AG09309 (cell line): ENCODE data around the gene FBLN1.
"Not testable (repeated sequence)": the region's sequence is repeated elsewhere in the genome, so short reads cannot be mapped to it uniquely, and the experiment has no call there.

ENCODE experiments used
- DNase-seq: peaks from one replicate; pipeline ENCODE4 v3.0.0-alpha.2; 2010; ENCODE audit warnings: low read depth
- H3K4me3 ChIP-seq: 2 replicates; pipeline ENCODE4 v1.5.1; 2011; ENCODE audit warnings: mild to moderate bottlenecking, low read depth, low read length, moderate library complexity; ENCODE audit not compliant: control insufficient read depth
- TF ChIP-seq, protein P1 (sequence below): IDR thresholded peaks from 2 replicates; pipeline ENCODE4 v1.5.1; 2011; ENCODE audit warnings: mild to moderate bottlenecking, low read depth, low read length, inconsistent platforms; ENCODE audit not compliant: insufficient read depth, control insufficient read depth; ENCODE audit errors: missing control alignments

Gene FBLN1

DNA sequence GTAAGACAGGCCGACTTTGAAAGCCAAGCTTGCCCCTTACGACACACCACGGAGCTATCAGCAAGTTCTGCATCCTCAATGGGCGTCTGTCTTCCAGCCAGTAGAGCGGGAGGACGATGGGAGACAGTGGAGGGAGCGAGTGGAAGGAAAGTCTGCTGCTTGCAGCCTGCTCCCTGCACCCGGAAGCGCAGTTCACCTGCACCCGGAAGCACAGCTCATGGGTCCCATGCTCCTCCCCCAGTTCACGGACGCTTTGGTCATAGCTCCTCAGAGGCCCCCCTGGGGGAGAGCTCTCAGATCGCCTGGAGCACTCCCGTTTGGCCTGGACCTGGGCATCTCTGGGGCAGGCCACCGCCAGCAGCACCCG is 51.3 kb downstream of the FBLN1 start:
- H3K4me3 ChIP-seq = no peak overlapping the region
- no peak for DNase-seq
- TF ChIP-seq, protein P1, sequence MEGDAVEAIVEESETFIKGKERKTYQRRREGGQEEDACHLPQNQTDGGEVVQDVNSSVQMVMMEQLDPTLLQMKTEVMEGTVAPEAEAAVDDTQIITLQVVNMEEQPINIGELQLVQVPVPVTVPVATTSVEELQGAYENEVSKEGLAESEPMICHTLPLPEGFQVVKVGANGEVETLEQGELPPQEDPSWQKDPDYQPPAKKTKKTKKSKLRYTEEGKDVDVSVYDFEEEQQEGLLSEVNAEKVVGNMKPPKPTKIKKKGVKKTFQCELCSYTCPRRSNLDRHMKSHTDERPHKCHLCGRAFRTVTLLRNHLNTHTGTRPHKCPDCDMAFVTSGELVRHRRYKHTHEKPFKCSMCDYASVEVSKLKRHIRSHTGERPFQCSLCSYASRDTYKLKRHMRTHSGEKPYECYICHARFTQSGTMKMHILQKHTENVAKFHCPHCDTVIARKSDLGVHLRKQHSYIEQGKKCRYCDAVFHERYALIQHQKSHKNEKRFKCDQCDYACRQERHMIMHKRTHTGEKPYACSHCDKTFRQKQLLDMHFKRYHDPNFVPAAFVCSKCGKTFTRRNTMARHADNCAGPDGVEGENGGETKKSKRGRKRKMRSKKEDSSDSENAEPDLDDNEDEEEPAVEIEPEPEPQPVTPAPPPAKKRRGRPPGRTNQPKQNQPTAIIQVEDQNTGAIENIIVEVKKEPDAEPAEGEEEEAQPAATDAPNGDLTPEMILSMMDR = no peak

GRCh38 chr22:45554861-45555260 is 52.2 kb downstream of the FBLN1 start:
- TF ChIP-seq, protein P1 = no peak
- H3K4me3 ChIP-seq = no peak overlapping the region
- DNase-seq = no peak

DNA sequence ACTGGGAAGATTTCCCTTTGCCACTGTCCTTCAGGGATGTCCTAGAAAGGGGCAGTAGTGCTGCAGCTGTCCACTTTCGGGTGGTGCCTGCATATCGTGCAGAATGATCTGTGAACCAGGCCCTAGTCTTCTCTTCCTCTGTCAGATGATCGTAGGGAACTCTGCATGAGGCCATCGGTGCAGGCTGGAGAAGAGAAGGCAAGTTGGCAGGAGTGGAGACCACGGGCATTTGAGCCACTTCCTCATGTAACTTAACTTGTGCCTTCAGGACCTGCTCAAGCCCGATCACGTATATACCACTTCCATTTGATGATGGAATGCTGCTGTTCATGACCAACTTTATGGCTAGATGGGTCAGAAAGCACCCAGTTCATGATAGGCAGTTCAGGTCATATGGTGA is 55.2 kb downstream of the FBLN1 start:
- H3K4me3 ChIP-seq, DNase-seq: not testable (repeated sequence)

- DNase-seq, H3K4me3 ChIP-seq: not testable (repeated sequence)
Measured at GRCh38 chr22:45560092-45560491, 57.4 kb downstream of the FBLN1 start.

GRCh38 chr22:45560761-45561160 is 58.1 kb downstream of the FBLN1 start:
- H3K4me3 ChIP-seq = not testable (repeated sequence)

DNA sequence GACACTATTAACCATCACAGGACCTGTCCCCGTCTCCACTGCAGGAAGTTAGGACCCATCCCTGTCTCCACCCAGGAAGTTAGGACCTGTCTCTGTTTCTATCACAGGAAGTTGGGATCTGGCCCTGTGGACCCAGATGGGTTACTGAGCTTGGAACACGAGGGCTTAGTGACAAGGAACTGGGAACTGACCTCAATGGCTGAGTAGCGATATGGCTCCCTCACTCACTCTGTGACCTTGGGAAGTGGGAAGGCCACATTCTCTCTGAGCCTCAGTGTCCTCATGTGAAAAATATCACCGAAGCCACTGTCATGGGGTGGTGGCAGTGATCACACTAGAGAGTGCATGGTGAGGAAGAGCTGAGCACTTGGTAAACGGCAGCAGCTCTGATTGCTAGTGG is 59.4 kb downstream of the FBLN1 start:
- no peak for DNase-seq
- no peak overlapping the region for H3K4me3 ChIP-seq
- TF ChIP-seq, protein P1 = no peak

More at GRCh38 chr22:45560761-45561160, 58.1 kb downstream of the FBLN1 start:
- not testable (repeated sequence) for DNase-seq

- no peak overlapping the region for H3K4me3 ChIP-seq
- TF ChIP-seq, protein P1 = no peak
- no peak for DNase-seq
Measured at GRCh38 chr22:45562537-45563361, 60.1 kb downstream of the FBLN1 start.

GRCh38 chr22:45563362-45564040 is 60.8 kb downstream of the FBLN1 start:
- TF ChIP-seq, protein P1 = no peak
- H3K4me3 ChIP-seq = no peak overlapping the region
- no peak for DNase-seq
